Measurements from ENCODE around the gene SPTA1. TPM values are rescaled to one million over a fixed set of nuclear protein-coding genes. Genes with fewer than 3 reads are reported as not detected.

Gene SPTA1
- total RNA-seq, 2 experiments from 2014 or later, result 0.31 TPM; not detected in 1

DNA sequence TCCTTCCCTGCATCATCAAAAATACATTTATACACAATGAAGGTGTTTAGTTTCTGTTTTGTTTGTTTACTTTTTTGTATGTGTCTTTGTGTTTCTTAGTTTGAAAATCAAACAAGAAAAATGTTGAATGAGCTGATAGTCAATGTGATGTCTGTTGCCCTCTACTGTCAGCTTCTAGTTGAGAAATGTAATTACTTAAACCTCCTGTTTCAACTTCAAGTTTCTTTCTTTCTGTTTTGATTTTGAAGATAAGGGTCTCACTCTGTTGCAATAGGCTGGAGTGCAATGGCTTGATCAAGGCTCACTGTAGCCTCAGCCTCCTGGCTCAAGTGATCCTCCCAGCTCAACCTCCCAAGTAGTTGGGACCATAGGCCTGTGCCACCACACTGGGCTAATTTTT, 37.5 kb downstream of the SPTA1 start:
- DNase-seq (no peak), ATAC-seq (no peak)
- Mint-ChIP-seq H3K9me3 (no peaks in the 10 kb centered on the region), H3K4me1 (ENCODE audit: low read depth) (peaks cover 10% of the 10 kb centered on the region), H3K27me3 (peaks cover 4% of the 10 kb centered on the region), H3K4me3 (no peak overlapping the region), H3K27ac (no peak overlapping the region), H3K36me3 (ENCODE audit: low read depth) (no peaks in the 10 kb centered on the region)
- POLR2A ChIA-PET, result no interaction called here
- CTCF ChIA-PET, result interaction anchor here (1.3 to 1.7 kb wide), 2 partner anchors 226 to 445 kb away, joined by 4 to 6 read pairs; no protein-coding TSS in a partner anchor
- intact Hi-C loops (cut with micrococcal nuclease), result no loop called here
- TF ChIP-seq, protein P1, sequence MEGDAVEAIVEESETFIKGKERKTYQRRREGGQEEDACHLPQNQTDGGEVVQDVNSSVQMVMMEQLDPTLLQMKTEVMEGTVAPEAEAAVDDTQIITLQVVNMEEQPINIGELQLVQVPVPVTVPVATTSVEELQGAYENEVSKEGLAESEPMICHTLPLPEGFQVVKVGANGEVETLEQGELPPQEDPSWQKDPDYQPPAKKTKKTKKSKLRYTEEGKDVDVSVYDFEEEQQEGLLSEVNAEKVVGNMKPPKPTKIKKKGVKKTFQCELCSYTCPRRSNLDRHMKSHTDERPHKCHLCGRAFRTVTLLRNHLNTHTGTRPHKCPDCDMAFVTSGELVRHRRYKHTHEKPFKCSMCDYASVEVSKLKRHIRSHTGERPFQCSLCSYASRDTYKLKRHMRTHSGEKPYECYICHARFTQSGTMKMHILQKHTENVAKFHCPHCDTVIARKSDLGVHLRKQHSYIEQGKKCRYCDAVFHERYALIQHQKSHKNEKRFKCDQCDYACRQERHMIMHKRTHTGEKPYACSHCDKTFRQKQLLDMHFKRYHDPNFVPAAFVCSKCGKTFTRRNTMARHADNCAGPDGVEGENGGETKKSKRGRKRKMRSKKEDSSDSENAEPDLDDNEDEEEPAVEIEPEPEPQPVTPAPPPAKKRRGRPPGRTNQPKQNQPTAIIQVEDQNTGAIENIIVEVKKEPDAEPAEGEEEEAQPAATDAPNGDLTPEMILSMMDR (IDR thresholded peaks at IDR 0.05), result no peak

- ATAC-seq (no peak), DNase-seq (no peak)
- H3K36me3 Mint-ChIP-seq (ENCODE audit: low read depth), result no peaks in the 10 kb centered on the region
- H3K4me3 Mint-ChIP-seq, result no peak overlapping the region
- TF ChIP-seq, protein P1 (IDR thresholded peaks at IDR 0.05), result no peak
- peaks cover 2% of the 10 kb centered on the region for H3K27me3 Mint-ChIP-seq
- H3K9me3 Mint-ChIP-seq, result no peaks in the 10 kb centered on the region
- intact Hi-C loops (cut with micrococcal nuclease), result no loop called here
- POLR2A ChIA-PET, result no interaction called here
- CTCF ChIA-PET, result interaction anchor here (0.8 kb wide), 1 partner anchor 14 kb away, joined by 3 read pairs; no protein-coding TSS in a partner anchor
- H3K4me1 Mint-ChIP-seq (ENCODE audit: low read depth), result peaks cover 10% of the 10 kb centered on the region
- H3K27ac Mint-ChIP-seq, result no peak overlapping the region
Measured at GRCh38 chr1:158646465-158646864, 40.0 kb downstream of the SPTA1 start.

GRCh38 chr1:158644449-158644848, 42.1 kb downstream of the SPTA1 start:
- intact Hi-C loops (cut with micrococcal nuclease), result no loop called here
- ATAC-seq (no peak), DNase-seq (no peak)
- ChIA-PET CTCF (no interaction called here), POLR2A (interaction anchor here (0.6 kb wide), 1 partner anchor 267 kb away, joined by 3 read pairs; no protein-coding TSS in a partner anchor)
- H3K27ac Mint-ChIP-seq, result no peak overlapping the region
- TF ChIP-seq, protein P1 (IDR thresholded peaks at IDR 0.05), result no peak
- no peak overlapping the region for H3K4me3 Mint-ChIP-seq
- peaks cover 10% of the 10 kb centered on the region for H3K4me1 Mint-ChIP-seq (ENCODE audit: low read depth)
- no peaks in the 10 kb centered on the region for H3K36me3 Mint-ChIP-seq (ENCODE audit: low read depth)
- H3K27me3 Mint-ChIP-seq, result no peaks in the 10 kb centered on the region
- no peaks in the 10 kb centered on the region for H3K9me3 Mint-ChIP-seq

DNA sequence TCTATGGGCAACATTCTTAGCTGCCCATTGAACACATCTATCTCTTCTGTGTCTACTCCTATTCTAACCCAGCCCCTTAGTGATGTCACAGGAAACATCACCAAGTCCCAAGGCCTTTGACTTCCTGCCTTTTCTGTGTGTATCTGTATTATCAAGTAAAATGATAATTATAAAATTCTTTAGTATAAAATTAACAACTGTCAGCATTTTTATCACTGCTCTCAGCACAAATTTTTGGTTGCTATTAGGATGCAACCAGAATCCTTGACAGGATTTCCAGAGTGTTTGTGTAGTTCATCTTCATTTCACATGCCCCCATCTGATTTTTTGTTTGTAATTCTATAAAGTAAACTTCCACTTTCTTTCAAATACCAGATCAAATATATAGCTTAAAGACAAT, 47.6 kb downstream of the SPTA1 start:
- POLR2A ChIA-PET, result no interaction called here
- no peaks in the 10 kb centered on the region for H3K9me3 Mint-ChIP-seq
- DNase-seq, result no peak
- H3K36me3 Mint-ChIP-seq (ENCODE audit: low read depth), result no peaks in the 10 kb centered on the region
- no peaks in the 10 kb centered on the region for H3K4me1 Mint-ChIP-seq (ENCODE audit: low read depth)
- no peak overlapping the region for H3K4me3 Mint-ChIP-seq
- H3K27me3 Mint-ChIP-seq, result no peaks in the 10 kb centered on the region
- ATAC-seq, result no peak
- TF ChIP-seq, protein P1 (IDR thresholded peaks at IDR 0.05), result no peak
- intact Hi-C loops (cut with micrococcal nuclease), result no loop called here
- H3K27ac Mint-ChIP-seq, result no peak overlapping the region
- CTCF ChIA-PET, result no interaction called here

DNA sequence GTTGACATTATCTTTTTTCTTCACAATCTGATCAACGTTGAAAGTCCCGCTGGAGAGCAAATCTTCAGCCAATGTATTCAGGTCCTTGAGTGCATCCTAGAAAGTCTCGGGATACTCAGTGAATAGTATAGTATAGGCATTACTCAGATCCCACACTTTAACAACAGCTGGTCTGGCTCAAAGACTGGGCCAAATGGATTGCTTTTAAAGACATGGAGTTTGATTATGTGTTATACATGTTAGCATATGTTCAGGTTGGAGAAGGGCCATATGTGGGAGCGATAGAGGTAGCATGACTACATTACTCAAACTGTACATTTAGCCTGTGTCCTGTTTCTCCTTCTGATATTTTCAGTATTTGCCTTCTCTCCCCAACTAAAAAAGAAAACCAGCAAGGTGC, 48.4 kb downstream of the SPTA1 start:
- no peaks in the 10 kb centered on the region for H3K9me3 Mint-ChIP-seq
- H3K4me1 Mint-ChIP-seq (ENCODE audit: low read depth), result no peaks in the 10 kb centered on the region
- DNase-seq, result no peak
- intact Hi-C loops (cut with micrococcal nuclease), result no loop called here
- TF ChIP-seq, protein P1 (IDR thresholded peaks at IDR 0.05), result no peak
- POLR2A ChIA-PET, result no interaction called here
- no peaks in the 10 kb centered on the region for H3K27me3 Mint-ChIP-seq
- CTCF ChIA-PET, result no interaction called here
- no peaks in the 10 kb centered on the region for H3K36me3 Mint-ChIP-seq (ENCODE audit: low read depth)
- no peak for ATAC-seq
- H3K4me3 Mint-ChIP-seq, result no peak overlapping the region
- no peak overlapping the region for H3K27ac Mint-ChIP-seq

Data from activated CD8-positive, alpha-beta T cell treated with anti-CD3 and anti-CD28 coated beads for 36 hours (primary cell).